ENCODE results near the gene GNL2.
"Not testable (repeated sequence)": the region's sequence is repeated elsewhere in the genome, so short reads cannot be mapped to it uniquely, and the experiment has no call there.

Gene GNL2

DNA sequence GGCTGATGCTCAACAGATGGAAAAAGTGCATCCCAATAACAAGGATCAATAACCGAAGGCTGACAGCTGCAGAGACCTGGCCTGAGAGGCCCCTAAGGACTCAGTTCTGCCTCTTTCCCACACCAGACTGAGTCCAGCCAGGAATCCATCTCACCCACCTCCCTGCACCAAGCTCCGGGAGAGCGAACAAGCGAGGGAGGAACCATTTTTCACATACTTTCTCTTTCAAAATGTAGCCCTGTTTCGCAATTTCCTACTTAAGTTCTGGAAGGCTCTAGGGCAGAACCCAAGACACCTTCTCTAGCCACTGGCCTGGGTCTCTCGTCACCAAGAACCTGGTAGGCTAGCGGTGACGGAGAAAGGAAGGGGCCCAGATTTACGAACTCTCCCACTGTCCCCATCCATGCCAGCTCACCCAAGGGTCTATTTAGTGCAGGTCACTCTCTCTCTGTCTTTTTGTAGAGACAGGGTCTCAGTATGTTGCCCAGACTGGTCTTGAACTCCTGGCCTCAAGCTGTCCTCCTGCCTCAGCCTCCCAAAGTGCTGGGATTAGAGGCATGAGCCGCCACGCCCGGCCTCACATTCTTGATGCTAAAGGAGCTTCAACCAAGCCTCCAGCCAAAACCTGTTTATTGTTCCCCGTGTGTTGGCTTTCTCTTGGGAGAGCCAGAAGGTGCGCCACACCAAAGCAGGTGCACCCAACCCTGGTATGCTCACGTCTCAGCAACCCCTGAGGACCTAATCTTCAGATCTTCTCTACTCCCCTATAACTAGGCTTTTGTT lies 10.9 kb upstream of the GNL2 start:
- no peak for DNase-seq

GRCh38 chr1:37605806-37606474 lies 10.2 kb upstream of the GNL2 start:
- no peak for DNase-seq

GRCh38 chr1:37605061-37605650 lies 9.4 kb upstream of the GNL2 start:
- DNase-seq, result no peak

- DNase-seq, result peak; percentile 11
Measured at GRCh38 chr1:37602750-37603694, 7.3 kb upstream of the GNL2 start.

- DNase-seq, result no peak
Measured at GRCh38 chr1:37601441-37601840, 5.7 kb upstream of the GNL2 start.

GRCh38 chr1:37599940-37600339 lies 4.2 kb upstream of the GNL2 start:
- no peak for DNase-seq

GRCh38 chr1:37596182-37596667 lies 488 bp upstream of the GNL2 start:
- no peak for DNase-seq

- DNase-seq, result no peak
Measured at GRCh38 chr1:37593726-37594125, 2.0 kb downstream of the GNL2 start.

DNA sequence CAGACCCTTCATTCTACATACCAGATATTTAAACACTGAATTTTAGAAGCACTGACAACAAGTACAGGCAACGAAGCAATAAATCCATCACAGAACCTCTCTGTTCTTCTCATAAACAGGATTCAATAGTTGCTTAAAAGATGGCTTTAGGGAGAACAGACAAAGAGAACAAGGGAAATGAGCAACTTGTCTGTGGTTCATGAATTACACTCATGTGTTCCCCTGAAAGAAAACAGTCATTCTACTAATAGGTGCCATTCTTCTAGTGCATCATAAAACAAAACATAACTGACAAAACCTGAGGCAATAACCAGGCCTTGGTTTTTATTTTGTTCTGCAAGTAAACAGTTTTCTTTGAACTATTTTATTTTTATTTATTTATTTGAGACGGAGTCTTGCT lies 6.8 kb downstream of the GNL2 start:
- no peak for DNase-seq

DNA sequence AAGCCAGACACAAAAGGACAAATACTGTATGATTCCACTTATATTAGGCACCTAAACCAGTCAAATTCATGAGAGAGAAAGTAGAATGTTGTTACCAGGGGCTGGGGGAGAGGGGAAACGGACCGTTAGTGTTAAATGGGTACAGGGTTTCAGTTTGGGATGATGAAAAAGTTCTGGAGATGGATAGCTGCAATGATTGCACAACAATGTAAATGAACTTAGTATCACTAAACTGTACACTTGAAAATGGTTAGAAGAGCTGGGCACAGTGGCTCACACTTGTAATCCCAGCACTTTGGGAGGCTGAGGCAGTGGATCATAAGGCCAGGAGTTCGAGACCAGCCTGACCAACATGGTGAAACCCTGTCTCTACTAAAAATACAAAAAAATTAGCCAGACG lies 11.2 kb downstream of the GNL2 start:
- DNase-seq, result not testable (repeated sequence)

DNA sequence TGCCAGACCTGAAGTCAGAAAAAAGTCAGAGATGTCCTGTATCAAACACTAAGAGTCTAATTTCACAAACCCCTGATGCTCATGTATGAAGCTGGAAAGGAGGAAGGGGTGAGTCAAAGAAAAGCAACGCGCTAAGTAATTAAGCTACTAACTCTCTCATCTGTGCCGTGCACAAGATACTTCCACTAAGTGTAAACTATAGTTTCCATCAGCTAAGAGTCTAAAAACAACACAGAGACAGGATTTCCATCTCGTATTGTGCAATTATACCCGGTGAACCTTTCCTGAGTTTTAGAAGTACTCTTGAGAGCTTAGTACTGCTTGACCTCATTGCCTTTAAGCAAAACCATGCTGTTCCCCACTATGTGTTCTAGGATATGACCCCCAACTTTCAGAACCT lies 20.0 kb downstream of the GNL2 start:
- no peak for DNase-seq

- no peak for DNase-seq
Measured at GRCh38 chr1:37574834-37575480, 20.8 kb downstream of the GNL2 start.

GRCh38 chr1:37570528-37571334 lies 25.0 kb downstream of the GNL2 start:
- DNase-seq, result no peak

DNA sequence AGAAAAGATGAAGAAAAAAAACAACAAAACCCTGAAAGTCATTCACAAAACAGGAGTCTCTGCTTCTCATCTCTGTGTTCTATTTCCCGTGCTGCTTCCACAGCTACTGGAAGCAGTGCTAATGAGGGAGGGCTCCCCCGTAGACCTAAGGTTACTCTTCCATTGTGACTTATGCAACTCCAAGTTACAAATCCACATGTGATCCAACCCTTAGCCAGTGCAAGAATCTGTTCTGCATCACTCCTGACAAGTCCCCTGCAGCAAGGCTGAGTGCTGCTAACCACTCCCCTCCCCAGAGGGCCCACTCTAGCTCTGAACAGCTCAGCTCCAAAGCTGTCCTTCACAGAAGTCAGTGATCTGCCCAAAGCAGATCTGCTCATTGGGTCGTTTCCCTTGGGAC lies 28.7 kb downstream of the GNL2 start:
- DNase-seq, result no peak

DNA sequence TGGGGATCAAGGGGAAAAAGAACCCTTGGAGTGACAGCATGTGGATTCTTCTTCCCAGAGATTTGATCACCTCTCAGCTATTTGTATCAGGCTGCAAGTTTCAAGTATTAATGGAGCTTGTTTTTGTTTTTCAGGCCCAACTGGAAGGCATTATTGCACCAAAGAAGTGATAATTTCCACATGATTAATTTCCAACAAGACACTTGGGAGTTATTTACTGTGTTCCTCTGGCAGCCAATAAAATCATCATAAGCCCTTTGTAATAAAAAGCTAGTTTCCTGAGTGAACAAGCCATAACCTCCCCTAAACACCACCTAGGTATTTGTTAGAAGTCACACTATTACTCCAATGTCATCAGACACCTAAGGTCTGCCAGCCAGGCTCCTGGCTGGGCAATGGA lies 30.8 kb downstream of the GNL2 start:
- DNase-seq, result no peak

- DNase-seq, result no peak
Measured at GRCh38 chr1:37562984-37563383, 32.8 kb downstream of the GNL2 start.

GRCh38 chr1:37561133-37562132 lies 34.3 kb downstream of the GNL2 start:
- no peak for DNase-seq

GRCh38 chr1:37560401-37561132 lies 35.2 kb downstream of the GNL2 start:
- DNase-seq, result no peak

GRCh38 chr1:37559957-37560379 lies 35.8 kb downstream of the GNL2 start:
- DNase-seq, result not testable (repeated sequence)

Measured in NCI-H187 treated with DMSO at 0.1 percent for 48 hours (cell line).